RWPE1 (cell line): ENCODE measurements around the gene DMRTA2.

Experiments
- CTCF ChIA-PET: fragments of 350-600 bp; sonication (Branson Sonifier 250); formaldehyde crosslinking; extraction: SDS; loops from one replicate; lab custom pipeline; 2021; lab: Yijun Ruan, JAX
- POLR2A ChIA-PET: fragments of 400-600 bp; formaldehyde crosslinking; extraction: SDS; loops from one replicate; lab custom pipeline; 2020; ENCODE audit warnings: antibody characterized with exemption; ENCODE audit not compliant: low non-redundant PET; lab: Yijun Ruan, JAX
- DNase-seq: peaks from one replicate; pipeline ENCODE4 v3.0.0; 2012; ENCODE audit warnings: low spot score
- H3K27ac ChIP-seq: fragments of 450-650 bp; 2 replicates; pipeline ENCODE4 v1.5.1; 2017
- CTCF ChIP-seq: fragments of 450-650 bp; conservative IDR thresholded peaks from 2 replicates; pipeline ENCODE4 v1.5.1; 2017; ENCODE audit warnings: low read depth, mild to moderate bottlenecking

The DMRTA2 gene

GRCh38 chr1:50420689-50421365 is 2.4 kb downstream of the DMRTA2 start:
- DNase-seq = no peak
- POLR2A ChIA-PET = no interaction called here
- no peak for TF ChIP-seq CTCF
- CTCF ChIA-PET = no interaction called here
- H3K27ac ChIP-seq = no peak overlapping the region

GRCh38 chr1:50419907-50420677 is 3.2 kb downstream of the DMRTA2 start:
- CTCF ChIA-PET = interaction anchor here (0.9 kb wide), 1 partner anchor 24 kb away, joined by 3 read pairs; no protein-coding TSS in a partner anchor
- TF ChIP-seq CTCF = no peak
- POLR2A ChIA-PET = no interaction called here
- DNase-seq = no peak
- H3K27ac ChIP-seq = no peak overlapping the region

- CTCF ChIA-PET = interaction anchor here (0.9 kb wide), 1 partner anchor 25 kb away, joined by 3 read pairs; no protein-coding TSS in a partner anchor
- POLR2A ChIA-PET = no interaction called here
- TF ChIP-seq CTCF = no peak
- DNase-seq = no peak
- H3K27ac ChIP-seq = no peak overlapping the region
Observed at GRCh38 chr1:50419192-50419906, 3.9 kb downstream of the DMRTA2 start.

GRCh38 chr1:50418600-50419109 is 4.6 kb downstream of the DMRTA2 start:
- no peak for TF ChIP-seq CTCF
- DNase-seq = no peak
- CTCF ChIA-PET = interaction anchor here (0.9 kb wide), 1 partner anchor 25 kb away, joined by 3 read pairs; no protein-coding TSS in a partner anchor

GRCh38 chr1:50417946-50418599 is 5.2 kb downstream of the DMRTA2 start:
- no peak for TF ChIP-seq CTCF
- H3K27ac ChIP-seq = no peak overlapping the region
- DNase-seq = no peak
- ChIA-PET POLR2A (no interaction called here), CTCF (no interaction called here)

More at GRCh38 chr1:50418600-50419109, 4.6 kb downstream of the DMRTA2 start:
- POLR2A ChIA-PET = no interaction called here
- H3K27ac ChIP-seq = no peak overlapping the region

- no peak overlapping the region for H3K27ac ChIP-seq
- POLR2A ChIA-PET = no interaction called here
- no peak for DNase-seq
- CTCF ChIA-PET = no interaction called here
- TF ChIP-seq CTCF = no peak
Observed at GRCh38 chr1:50417507-50417906, 5.7 kb downstream of the DMRTA2 start.
